HG03103 (cell line): Measurements from ENCODE around the gene SCN4A.
"Not testable (repeated sequence)": the region's sequence is repeated elsewhere in the genome, so short reads cannot be mapped to it uniquely, and the experiment has no call there.

Experiments
- ATAC-seq: cut with Tn5 transposase; IDR thresholded peaks from one replicate; pipeline ENCODE4 v1.9.1; 2021; ENCODE audit warnings: low read depth; ENCODE audit not compliant: unreplicated experiment

The SCN4A gene

DNA sequence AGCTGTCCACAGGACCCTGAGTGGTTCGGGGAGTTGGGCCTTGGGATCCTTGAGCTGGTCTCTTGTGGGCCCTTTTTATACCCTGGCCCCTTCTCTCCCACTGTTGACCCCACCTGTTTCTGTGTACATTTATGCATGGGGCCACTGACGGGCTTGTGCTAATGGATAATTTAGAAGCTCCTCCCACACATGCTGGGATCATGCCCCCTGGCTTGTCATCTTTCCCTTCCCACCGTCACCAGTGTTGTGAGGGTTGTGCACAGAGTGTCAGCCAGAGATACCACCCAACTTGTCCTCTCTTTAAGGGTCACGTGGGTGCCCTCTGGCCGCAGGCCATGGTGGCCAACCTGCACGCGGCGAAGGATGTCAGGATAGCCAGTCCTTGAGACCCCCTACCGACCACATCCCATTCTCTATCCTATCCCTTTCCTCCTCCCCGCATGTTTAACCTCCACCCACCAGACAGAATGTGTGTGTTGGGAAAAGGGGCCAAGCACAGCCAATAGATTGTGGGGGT is 53.9 kb downstream of the SCN4A start, which contains the start of gene GH1:
Gene GH1, minus strand, starts transcription at position 51 of the 517 bp plus-strand sequence. CDS start 63 bp downstream, outside the sequence.
- not testable (repeated sequence) for ATAC-seq

DNA sequence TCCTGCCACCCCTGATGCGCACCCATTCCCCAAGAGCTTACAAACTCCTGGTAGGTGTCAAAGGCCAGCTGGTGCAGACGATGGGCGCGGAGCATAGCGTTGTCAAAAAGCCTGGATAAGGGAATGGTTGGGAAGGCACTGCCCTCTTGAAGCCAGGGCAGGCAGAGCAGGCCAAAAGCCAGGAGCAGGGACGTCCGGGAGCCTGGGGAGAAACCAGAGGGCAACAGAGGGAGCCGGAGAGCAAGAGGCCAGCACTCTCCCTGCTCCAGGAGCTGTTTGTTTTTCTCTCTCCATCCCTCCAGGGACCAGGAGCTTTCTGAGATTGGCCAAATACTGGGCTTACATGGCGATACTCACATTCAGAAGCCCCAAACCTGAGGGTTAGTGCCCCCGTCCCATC is 54.4 kb downstream of the SCN4A start:
- no peak for ATAC-seq

DNA sequence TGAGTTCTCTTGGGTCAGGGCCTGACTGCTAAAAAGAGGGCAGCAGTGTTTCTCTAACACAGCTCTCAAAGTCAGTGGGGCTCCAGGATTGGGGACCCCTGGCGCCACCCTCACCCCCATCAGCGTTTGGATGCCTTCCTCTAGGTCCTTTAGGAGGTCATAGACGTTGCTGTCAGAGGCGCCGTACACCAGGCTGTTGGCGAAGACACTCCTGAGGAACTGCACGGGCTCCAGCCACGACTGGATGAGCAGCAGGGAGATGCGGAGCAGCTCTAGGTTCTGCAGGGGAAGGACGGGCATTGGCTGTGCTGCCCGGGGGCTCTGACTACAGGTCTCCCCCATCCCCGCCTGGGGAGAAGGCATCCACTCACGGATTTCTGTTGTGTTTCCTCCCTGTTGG is 55.1 kb downstream of the SCN4A start:
- no peak for ATAC-seq

DNA sequence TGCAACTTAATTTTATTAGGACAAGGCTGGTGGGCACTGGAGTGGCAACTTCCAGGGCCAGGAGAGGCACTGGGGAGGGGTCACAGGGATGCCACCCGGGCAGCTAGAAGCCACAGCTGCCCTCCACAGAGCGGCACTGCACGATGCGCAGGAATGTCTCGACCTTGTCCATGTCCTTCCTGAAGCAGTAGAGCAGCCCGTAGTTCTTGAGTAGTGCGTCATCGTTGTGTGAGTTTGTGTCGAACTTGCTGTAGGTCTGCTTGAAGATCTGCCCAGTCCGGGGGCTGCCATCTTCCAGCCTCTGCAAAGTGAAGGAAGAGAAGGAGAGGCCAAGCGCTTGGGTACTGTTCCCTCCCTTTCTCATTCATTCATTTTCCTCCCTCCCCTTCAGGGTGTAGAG is 55.5 kb downstream of the SCN4A start:
- ATAC-seq = not testable (repeated sequence)

DNA sequence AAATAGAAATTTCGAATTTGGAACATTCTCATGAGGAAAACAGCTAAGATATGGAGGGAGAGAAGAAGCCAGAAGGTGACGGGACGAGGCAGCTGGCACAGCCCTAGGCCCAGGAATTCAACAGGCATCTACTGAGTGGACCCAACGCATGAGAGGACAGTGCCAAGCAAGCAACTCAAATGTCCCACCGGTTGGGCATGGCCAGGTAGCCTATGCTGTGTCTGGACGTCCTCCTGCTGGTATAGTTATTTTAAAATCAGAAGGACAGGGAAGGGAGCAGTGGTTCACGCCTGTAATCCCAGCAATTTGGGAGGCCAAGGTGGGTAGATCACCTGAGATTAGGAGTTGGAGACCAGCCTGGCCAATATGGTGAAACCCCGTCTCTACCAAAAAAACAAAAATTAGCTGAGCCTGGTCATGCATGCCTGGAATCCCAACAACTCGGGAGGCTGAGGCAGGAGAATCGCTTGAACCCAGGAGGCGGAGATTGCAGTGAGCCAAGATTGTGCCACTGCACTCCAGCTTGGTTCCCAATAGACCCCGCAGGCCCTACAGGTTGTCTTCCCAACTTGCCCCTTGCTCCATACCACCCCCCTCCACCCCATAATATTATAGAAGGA is 56.0 kb downstream of the SCN4A start:
- ATAC-seq = no peak

DNA sequence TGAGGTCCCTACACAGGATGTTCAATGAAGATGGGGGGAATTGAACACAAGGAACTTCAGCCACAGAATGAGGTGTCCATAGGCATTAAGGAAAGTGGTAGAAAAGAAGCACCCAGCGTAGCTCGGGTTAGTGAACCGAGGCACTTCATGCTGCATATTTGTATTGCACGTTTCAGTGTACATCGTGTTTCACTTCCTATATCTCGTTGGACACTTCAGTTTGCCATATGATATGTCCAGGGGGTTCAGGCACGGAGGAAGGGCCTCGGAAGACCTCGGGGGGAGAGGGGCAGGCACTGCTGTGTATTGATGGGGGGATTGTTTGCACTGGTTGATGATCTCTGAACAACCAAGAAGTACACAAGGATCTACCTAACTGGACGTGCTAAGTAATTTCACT is 57.0 kb downstream of the SCN4A start:
- not testable (repeated sequence) for ATAC-seq

DNA sequence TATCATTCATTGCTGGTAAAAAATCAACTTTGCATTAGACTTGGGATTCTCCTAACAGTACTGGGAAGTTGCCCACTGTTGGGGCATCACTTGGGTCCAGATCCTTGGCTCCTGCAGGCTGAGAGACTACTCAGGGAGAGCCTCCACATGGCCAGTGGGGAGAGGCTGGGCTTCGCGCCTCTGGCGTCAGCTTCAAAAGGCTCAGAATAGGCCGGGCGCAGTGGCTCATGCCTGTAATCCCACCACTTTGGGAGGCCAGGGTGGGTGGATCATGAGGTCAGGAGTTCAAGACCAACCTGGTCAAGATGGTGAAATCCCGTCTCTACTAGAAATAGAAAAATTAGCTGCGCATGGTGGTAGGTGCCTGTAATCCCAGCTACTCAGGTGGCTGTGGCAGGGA is 58.2 kb downstream of the SCN4A start:
- no peak for ATAC-seq

DNA sequence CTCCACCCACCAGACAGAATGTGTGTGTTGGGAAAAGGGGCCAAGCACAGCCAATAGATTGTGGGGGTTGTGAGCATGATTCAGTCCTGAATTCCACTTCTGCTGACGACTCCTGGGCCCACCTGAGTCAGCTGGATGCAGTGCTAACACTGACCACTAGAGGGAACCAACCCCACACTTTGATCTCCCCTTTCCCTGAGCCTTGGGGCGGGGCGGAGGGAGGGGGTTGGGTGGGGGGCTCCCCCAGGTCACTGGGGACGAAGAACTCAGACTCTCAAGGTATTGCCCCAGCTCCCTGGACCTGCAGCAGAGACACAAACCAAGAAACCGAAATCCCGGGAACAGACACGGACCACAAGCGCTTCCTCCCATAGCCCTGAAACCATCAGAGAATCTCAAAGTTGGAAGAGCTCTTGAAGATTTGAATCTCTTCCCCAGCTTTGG is 61.0 kb downstream of the SCN4A start:
- no peak for ATAC-seq

DNA sequence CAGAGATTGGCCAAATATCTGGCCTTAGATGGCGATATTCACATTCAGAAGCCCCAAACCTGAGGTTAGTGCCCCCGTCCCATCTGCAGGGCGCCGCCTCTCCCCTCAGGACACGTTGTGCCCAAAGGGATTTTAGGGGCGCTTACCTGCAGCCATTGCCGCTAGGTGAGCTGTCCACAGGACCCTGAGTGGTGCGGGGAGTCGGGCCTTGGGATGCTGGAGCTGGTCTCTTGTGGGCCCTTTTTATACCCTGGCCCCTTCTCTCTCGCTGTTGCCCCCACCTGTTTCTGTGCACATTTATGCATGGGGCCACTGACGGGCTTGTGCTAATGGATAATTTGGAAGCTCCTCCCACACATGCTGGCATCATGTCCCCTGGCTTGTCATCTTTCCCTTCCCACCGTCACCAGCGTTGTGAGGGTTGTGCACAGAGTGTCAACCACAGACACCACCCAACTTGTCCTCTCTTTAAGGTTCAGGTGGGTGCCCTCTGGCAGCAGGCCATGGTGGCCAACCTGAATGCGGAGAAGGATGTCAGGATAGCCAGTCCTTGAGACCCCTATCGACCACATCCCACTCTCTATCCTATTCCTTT is 61.6 kb downstream of the SCN4A start, which contains the start of gene CSHL1:
Gene CSHL1, minus strand, starts transcription at position 218 of the 595 bp plus-strand sequence. Its CDS starts 62 bp downstream, at position 156.
- no peak for ATAC-seq

DNA sequence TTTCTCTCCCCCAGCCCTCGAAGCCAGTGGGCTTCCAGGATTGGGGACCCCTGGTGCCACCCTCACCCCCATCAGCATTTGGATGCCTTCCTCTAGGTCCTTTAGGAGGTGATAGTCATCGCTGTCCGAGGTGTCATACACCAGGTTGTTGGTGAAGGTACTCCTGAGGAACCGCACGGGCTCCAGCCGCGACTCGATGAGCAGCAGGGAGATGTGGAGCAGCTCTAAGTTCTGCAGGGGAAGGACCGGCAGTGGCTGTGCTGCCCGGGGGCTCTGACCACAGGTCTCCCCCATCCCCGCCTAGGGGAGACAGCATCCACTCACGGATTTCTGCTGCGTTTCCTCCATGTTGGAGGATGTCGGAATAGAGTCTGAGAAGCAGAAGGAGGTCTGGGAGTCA is 62.6 kb downstream of the SCN4A start:
- ATAC-seq = no peak

DNA sequence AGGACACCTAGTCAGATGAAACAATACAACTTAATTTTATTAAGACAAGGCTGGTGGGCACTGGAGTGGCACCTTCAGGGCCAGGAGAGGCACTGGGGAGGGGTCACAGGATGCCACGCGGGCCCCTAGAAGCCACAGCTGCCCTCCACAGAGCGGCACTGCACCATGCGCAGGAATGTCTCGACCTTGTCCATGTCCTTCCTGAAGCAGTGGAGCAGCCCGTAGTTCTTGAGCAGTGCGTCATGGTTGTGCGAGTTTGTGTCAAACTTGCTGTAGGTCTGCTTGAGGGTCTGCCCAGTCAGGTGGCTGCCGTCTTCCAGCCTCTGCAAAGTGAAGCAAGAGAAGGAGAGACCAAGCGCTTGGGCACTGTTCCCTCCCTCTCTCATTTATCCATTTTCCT is 63.1 kb downstream of the SCN4A start:
- not testable (repeated sequence) for ATAC-seq

DNA sequence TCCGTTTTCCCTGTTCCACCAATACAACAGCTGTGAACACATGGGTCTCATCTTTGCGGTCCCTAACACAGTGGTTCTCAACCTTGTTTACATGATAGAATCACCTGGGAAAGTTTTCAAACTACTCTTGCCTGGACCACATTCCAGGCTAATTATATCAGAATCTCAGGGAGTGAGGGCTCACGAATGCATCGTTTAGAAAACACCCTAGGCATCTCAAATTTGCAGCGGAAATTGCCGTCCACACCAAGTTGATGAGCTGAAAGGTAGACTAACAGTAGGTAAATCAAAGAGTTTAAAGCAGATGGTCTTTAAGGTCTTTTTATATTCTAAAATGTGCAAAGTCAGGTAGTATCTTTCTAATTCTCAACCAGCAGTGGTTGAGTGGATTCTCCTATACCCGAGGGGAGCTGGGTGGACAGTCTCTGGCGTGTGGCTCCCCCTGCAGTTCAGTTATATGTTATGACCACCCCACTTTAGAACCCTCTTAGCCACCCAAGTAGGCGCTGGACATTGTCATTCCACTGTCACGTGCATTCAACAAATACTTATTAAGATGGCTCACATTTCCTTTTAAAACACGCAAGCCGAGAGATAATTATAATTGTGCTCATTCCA is 65.4 kb downstream of the SCN4A start:
- not testable (repeated sequence) for ATAC-seq

DNA sequence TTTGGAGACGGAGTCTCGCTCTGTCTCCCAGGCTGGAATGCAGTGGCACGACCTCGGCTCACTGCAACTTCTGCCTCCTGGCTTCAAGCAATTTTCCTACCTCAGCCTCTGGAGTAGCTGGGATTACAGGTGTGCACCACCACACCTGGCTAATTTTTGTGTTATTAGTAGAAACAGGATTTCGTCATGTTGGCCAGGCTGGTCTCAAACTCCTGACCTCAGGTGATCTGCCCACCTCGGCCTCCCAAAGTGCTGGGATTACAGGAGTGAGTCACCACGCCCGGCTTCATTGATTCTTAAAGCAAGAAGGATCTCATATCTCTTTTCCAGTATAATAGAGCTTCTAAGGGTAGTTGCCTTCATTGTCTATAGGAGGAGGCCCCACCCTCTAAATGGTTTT is 67.9 kb downstream of the SCN4A start:
- not testable (repeated sequence) for ATAC-seq

DNA sequence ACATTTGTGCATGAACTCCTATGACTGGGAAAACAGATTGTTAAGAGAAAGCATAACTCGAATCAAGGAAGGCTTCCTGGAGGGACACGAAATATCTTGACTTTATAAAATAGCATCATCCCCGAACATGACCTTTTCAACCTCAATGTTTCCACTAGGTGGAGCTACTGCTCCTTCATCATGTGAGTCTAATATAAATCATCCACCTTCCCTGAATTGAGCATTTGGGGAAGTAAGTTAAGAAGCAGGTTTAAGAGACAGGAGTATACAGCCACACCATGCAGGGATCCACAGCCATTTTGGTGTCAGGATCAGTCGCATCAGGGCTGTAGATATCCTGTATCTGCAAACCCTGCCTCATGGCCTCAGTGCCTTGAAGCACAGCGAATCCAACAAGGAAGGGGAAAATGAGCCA is 68.9 kb downstream of the SCN4A start:
- not testable (repeated sequence) for ATAC-seq

DNA sequence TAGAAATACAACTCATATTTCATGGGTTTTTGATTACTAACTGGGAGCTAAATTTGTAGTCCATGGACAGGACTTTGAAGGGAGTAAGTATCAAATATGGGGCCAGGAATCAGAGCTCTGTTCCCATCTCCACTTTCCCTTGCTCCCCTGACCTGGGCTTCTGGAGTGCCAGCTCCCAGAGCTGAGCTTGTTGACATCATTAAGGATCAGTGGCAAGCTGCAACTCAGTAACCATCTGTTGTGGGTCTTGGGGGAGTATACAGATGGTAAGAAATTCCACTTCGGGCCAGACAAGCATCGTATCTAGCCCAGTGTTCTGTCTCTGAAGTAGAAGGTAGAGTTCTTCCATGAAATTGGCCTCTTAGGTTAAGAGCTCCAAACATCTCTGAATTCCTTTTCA is 70.7 kb downstream of the SCN4A start:
- not testable (repeated sequence) for ATAC-seq

DNA sequence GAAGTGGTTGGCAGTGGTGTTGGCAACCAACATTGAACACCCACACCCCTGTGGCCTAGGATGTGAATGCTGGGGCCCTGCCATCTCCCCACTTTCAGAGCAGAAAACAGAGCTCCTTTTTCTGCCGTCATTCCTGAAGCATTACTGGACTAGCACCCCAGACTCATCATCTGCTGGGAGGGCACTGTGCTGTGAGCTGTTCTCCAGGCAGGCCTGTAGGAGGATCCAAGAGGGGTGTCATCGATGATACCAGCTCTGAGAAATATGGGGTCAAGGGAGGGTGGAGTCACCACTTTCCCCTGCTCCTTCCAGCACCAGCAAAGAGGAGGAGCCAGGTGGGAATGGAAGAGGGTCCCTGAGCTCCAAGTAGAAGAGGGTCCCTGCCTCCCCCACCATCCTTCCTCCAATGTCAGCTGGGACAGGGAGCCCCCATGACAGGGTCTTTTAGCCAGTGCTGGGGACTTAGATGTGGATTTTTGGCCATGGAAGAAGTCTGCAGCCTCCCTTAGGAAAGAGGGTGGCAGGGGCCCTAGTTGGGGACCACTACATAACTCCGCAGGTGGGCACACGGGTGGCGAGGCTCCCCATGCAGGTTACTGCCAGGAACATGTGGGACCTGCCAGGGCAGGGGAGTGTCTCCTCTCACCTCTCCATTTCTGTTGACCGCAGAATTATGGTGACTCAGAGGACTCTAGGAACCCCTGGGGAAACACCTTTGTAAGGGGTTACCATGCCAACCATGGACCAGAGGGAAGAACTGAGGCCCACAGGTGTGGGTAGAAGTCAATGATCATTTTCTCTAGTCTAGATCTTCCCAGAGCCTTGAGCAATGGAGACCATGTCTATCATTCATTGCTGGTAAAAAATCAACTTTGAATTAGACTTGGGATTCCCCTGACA is 73.6 kb downstream of the SCN4A start:
- ATAC-seq = not testable (repeated sequence)

DNA sequence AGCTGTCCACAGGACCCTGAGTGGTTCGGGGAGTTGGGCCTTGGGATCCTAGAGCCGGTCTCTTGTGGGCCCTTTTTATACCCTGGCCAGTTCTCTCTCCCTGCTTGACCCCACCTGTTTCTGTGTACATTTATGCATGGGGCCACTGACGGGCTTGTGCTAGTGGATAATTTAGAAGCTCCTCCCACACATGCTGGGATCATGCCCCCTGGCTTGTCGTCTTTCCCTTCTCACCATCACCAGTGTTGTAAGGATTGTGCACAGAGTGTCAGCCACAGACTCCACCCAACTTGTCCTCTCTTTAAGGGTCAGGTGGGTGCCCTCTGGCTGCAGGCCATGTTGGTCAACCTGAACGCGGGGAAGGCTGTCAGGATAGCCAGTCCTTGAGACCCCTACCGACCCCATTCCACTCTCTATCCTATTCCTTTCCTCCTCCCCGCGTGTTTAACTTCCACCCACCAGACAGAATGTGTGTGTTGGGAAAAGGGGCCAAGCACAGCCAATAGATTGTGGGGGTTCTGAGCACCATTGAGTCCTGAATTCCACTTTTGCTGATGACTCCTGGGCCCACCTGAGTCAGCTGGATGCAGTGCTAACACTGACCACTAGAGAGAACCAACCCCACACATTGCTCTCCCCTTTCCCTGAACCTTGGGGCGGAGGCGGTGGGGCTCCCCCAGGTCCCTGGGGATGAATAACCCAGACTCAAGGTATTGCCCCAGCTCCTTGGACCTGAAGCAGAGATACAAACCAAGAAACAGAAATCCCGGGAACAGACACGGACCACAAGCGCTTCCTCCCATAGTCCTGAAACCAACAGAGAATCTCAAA is 76.0 kb downstream of the SCN4A start, which contains the start of gene CSH1:
Gene CSH1, minus strand, starts transcription at position 51 of the 831 bp plus-strand sequence. CDS start 63 bp downstream, outside the sequence.
- not testable (repeated sequence) for ATAC-seq

DNA sequence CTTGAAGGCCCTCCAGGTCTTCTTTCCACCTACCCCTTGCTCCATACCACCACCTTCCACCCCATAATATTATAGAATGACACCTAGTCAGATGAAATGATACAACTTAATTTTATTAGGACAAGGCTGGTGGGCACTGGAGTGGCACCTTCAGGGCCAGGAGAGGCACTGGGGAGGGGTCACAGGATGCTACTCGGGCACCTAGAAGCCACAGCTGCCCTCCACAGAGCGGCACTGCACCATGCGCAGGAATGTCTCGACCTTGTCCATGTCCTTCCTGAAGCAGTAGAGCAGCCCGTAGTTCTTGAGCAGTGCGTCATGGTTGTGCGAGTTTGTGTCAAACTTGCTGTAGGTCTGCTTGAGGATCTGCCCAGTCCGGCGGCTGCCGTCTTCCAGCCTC is 77.9 kb downstream of the SCN4A start:
- ATAC-seq = not testable (repeated sequence)

DNA sequence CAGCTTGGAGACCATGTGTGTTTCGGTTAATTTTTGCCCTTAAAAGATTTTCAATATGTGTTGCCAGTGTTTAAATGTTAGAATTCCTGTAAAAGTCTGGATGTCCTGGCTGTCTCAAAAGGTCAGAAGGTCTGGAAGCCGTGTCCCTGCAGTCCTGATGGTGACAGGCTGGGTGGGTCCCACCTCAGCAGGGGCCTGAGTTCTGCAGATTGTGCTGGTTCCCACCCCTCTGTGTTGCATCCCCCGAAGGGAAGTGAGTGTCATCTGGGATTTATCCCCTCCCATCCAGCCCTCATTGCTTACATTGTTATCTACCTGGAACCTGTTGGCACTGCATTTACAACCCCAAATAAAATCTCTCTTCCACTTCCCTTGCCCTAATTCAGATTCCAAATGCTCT is 78.7 kb downstream of the SCN4A start:
- ATAC-seq = not testable (repeated sequence)
